GM12878 (cell line): ENCODE data around the gene EHF. TPM values are rescaled to one million over a fixed set of nuclear protein-coding genes. Genes with fewer than 3 reads are reported as not detected.

Experiments
- ATAC-seq: fragments of 200-7000 bp; cut with Tn5 transposase; 3 replicates; pipeline ENCODE4 v1.9.1; 2020; ENCODE audit warnings: mild to moderate bottlenecking, moderate library complexity
- BruUV-seq: library from RNA; stranded (reverse); fragments of 400-500 nt; replicated peaks from 2 replicates; lab custom pipeline; 2021; lab: Mats Ljungman, UMichigan
- CTCF ChIA-PET: fragments of 300-600 bp; sonication (Branson Sonifier 250); formaldehyde crosslinking; extraction: SDS; loops from one replicate; lab custom pipeline; 2021; ENCODE audit warnings: inconsistent platforms; lab: Yijun Ruan, JAX
- POLR2A ChIA-PET: fragments of 350-600 bp; formaldehyde crosslinking; extraction: SDS; loops from one replicate; lab custom pipeline; 2021; ENCODE audit warnings: inconsistent platforms; lab: Charles Lee
- RAD21 ChIA-PET: fragments of 300-600 bp; sonication (Branson Sonifier 250); formaldehyde crosslinking; loops from one replicate; lab custom pipeline; 2023; ENCODE audit warnings: antibody characterized with exemption; ENCODE audit not compliant: unreplicated experiment; lab: Charles Lee
- SMC1A ChIA-PET: fragments of 300-600 bp; sonication (Branson Sonifier 250); formaldehyde crosslinking; loops from one replicate; lab custom pipeline; 2023; ENCODE audit not compliant: unreplicated experiment, uncharacterized antibody; lab: Charles Lee
- DNase-seq: peaks from one replicate; pipeline ENCODE4 v3.0.0-alpha.2; 2011; ENCODE audit warnings: low read depth, low spot score
- FAIRE-seq: peaks from 3 replicates; lab custom pipeline; 2011; peaks lifted over from hg19 to GRCh38; lab: Jason Lieb, UNC
- H2AFZ ChIP-seq: 2 replicates; pipeline ENCODE4 v1.6.0; 2011; ENCODE audit warnings: low read depth, low read length, control low read depth; ENCODE audit not compliant: control insufficient read depth
- H3K27ac ChIP-seq: 2 replicates; pipeline ENCODE4 v1.5.1; 2011; ENCODE audit warnings: control low read depth; ENCODE audit not compliant: control insufficient read depth, insufficient read depth
- H3K27me3 ChIP-seq, 2 experiments: replicated peaks in 1 of 2; 2 replicates each; pipeline versions ENCODE4 v1.6.0 to v1.6.1; 2011; ENCODE audit warnings: low read length in 1 of 2; ENCODE audit not compliant: control insufficient read depth in 2 of 2, insufficient read depth in 2 of 2
- H3K36me3 ChIP-seq, 2 experiments: 2 replicates each; pipeline ENCODE4 v1.5.1; 2011; ENCODE audit warnings: low read length in 1 of 2; ENCODE audit not compliant: control insufficient read depth in 2 of 2, insufficient read depth in 2 of 2
- H3K4me1 ChIP-seq: 2 replicates; pipeline ENCODE4 v1.6.1; 2011; ENCODE audit warnings: mild to moderate bottlenecking, low read length, moderate library complexity, mixed read lengths; ENCODE audit not compliant: control insufficient read depth, insufficient read depth
- H3K4me2 ChIP-seq: 2 replicates; pipeline ENCODE4 v1.6.0; 2011; ENCODE audit warnings: control low read depth; ENCODE audit not compliant: control insufficient read depth, insufficient read depth
- H3K4me3 ChIP-seq: fragments of 200-600 bp; sonication (generic); 2 replicates; pipeline ENCODE4 v1.5.1; 2016
- H3K79me2 ChIP-seq: 2 replicates; pipeline ENCODE4 v1.6.0; 2011; ENCODE audit warnings: low read length; ENCODE audit not compliant: control insufficient read depth, insufficient read depth
- H3K9ac ChIP-seq: 2 replicates; pipeline ENCODE4 v1.8.0; 2011; ENCODE audit warnings: low read length, control low read depth, mixed read lengths; ENCODE audit not compliant: control insufficient read depth, insufficient read depth
- H3K9me3 ChIP-seq: replicated peaks from 3 replicates; pipeline ENCODE4 v1.5.1; 2011; ENCODE audit warnings: mild to moderate bottlenecking, low read length; ENCODE audit not compliant: control insufficient read depth, insufficient read depth
- H4K20me1 ChIP-seq: 2 replicates; pipeline ENCODE4 v1.6.0; 2011; ENCODE audit not compliant: control insufficient read depth, insufficient read depth
- JUND ChIP-seq: IDR thresholded peaks from 2 replicates; pipeline ENCODE4 v1.6.1; 2012; ENCODE audit warnings: low read depth, mild to moderate bottlenecking, low read length, improper control_type of control experiment, moderate library complexity
- NR2C1 ChIP-seq: fragments of 450-650 bp; IDR thresholded peaks from 2 replicates; pipeline ENCODE4 v1.6.1; 2017; ENCODE audit warnings: antibody characterized with exemption, mild to moderate bottlenecking, moderate library complexity
- NRF1 ChIP-seq: conservative IDR thresholded peaks from 2 replicates; pipeline ENCODE4 v1.6.1; 2011; ENCODE audit warnings: mild to moderate bottlenecking, low read depth, low read length, improper control_type of control experiment
- RCOR1 ChIP-seq: conservative IDR thresholded peaks from 2 replicates; pipeline ENCODE4 v1.6.1; 2012; ENCODE audit warnings: low read depth, low read length, improper control_type of control experiment
- WGBS: methylation state at CpG from one replicate; pipeline ENCODE4 v1.1.6; 2016; ENCODE audit warnings: low lambda C conversion rate; ENCODE audit not compliant: insufficient replicate concordance, insufficient coverage; ENCODE audit errors: missing lambda C conversion rate; 5-methylcytosine and 5-hydroxymethylcytosine counted together
- in situ Hi-C: fragments of 300-500 bp; cut with MboI; formaldehyde crosslinking; loops from 9 replicates; pipeline ENCODE4 v1.14.3; 2018; ENCODE audit warnings: mixed read lengths
- intact Hi-C: fragments of 100-400 bp; cut with micrococcal nuclease; formaldehyde crosslinking; loops from one replicate; pipeline ENCODE4 v1.14.2; 2022; ENCODE audit not compliant: unreplicated experiment
- polyA plus RNA-seq, 11 experiments: library from polyadenylated mRNA; depleted of rRNA in 4 of 11; unstranded in 6 of 11; stranded (reverse) in 5 of 11; fragments of >200 nt; fragmentation: Nextera tagmentation in 4 of 11; fragmentation: Illumina TruSeq in 1 of 11; extraction: Ambion mirVana in 4 of 11; extraction: Trizol in 1 of 11; gene quantifications; 1 replicate in 1 of 11; 2 replicates in 10 of 11; pipeline versions ENCODE4 v1.2.1 to v1.2.3, GENCODE V29; 2011 to 2016; ENCODE audit warnings: inconsistent platforms in 2 of 11, missing spikeins in 2 of 11, low read depth in 1 of 11
- total RNA-seq, 4 experiments: library from RNA; depleted of rRNA in 3 of 4; stranded (reverse); fragments of >200 nt in 3 of 4; fragmentation: Illumina TruSeq in 1 of 4; extraction: Trizol in 1 of 4; gene quantifications; 2 replicates each; pipeline versions ENCODE4 v1.2.1 to v1.2.3, GENCODE V29; 2013 to 2021
- TF ChIP-seq, protein P1 (sequence below): IDR thresholded peaks from 2 replicates; pipeline ENCODE4 v1.6.1; 2011; ENCODE audit warnings: low read depth, low read length, improper control_type of control experiment, borderline replicate concordance

The EHF gene
- total and polyA plus RNA-seq, 10 of the 15 experiments (the other 5 are each of a cell fraction or from before 2014, with no cell fraction given) = 0.04 to 0.33 (median 0.06) TPM; not detected in 6

DNA sequence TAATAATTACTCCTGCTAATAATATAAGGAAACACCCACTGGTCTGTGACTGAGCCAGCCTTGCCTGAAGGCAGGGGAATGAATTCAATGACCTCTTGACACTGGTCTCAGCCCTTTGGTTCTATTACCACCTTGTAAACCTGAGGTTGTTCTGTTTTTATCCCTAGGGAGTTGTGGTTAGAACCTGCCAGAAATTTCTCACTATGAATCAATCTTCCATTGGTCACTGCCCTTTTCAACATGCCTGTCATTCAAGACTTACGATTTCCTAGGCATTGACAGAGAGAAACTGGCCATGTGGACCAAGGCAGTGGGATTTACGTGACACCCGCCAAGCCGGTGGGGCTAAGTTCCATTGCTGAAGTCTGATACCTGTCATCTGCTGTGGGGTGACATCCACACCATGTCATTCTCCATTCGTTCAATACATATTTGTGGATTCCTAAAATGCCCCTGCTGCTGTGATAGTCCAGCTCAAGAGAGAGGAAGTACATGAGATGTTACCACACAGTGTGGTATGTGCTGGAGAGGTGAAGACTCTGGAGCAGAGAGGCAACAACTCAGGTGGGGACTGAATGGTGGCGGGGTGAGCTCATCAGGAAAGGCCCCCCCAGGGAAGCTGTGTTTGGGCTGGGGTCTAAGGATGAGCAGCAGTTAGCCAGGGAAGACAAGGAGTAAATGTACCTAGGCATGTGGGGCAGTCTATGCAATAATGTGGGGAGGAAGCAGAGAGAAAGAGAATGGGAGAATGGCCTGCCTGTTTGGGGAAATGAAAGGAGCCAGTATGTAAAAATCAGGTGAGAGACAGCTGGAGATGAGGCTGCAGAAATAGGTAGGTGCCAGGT is 15.2 kb upstream of the EHF start:
- intact Hi-C loops = no loop called here
- Histone ChIP-seq H3K9ac (no peak overlapping the region), H3K36me3 (no peaks in the 10 kb centered on the region), H3K4me1 (peaks cover 3% of the 10 kb centered on the region; the same call in 1 of the 2 replicates), H2AFZ (no peak overlapping the region), H3K4me3 (no peak overlapping the region), H3K27ac (no peak overlapping the region), H3K9me3 (no peaks in the 10 kb centered on the region; the same call in 2 of the 3 replicates), H3K4me2 (no peak overlapping the region), H3K79me2 (no peaks in the 10 kb centered on the region), H3K27me3 (peaks cover 0 to 6% of the 10 kb centered on the region in 2 experiments; a peak in 2 of 4 replicates), H4K20me1 (no peaks in the 10 kb centered on the region)
- no peak for ATAC-seq
- RAD21 ChIA-PET = no interaction called here
- in situ Hi-C loops = no loop called here
- SMC1A ChIA-PET = no interaction called here
- no TSS peak for BruUV-seq
- TF ChIP-seq NRF1 (no peak), NR2C1 (no peak), JUND (no peak), RCOR1 (no peak)
- TF ChIP-seq, protein P1, sequence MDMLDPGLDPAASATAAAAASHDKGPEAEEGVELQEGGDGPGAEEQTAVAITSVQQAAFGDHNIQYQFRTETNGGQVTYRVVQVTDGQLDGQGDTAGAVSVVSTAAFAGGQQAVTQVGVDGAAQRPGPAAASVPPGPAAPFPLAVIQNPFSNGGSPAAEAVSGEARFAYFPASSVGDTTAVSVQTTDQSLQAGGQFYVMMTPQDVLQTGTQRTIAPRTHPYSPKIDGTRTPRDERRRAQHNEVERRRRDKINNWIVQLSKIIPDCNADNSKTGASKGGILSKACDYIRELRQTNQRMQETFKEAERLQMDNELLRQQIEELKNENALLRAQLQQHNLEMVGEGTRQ = no peak
- no peak for FAIRE-seq
- WGBS = 55% methylated on average over 6 of the region's 6 CpGs
- POLR2A ChIA-PET = no interaction called here
- CTCF ChIA-PET = no interaction called here
- DNase-seq = no peak
